ENCODE results near the gene PRDM10.

The PRDM10 gene

GRCh38 chr11:129922674-129923073 lies 80.0 kb downstream of the PRDM10 start:
- TF ChIP-seq CTCF (IDR thresholded peaks at IDR 0.05; ENCODE audit: low read depth, low read length) = no peak
- no peak overlapping the region for H3K4me3 ChIP-seq (replicated peaks in 1 of 2; ENCODE audit: low read depth in 2 of 2, low read length in 2 of 2)
- DNase-seq (ENCODE audit: low read depth in 2 of 2) = no peak

- TF ChIP-seq CTCF (IDR thresholded peaks at IDR 0.05; ENCODE audit: low read depth, low read length) = no peak
- DNase-seq (ENCODE audit: low read depth in 2 of 2) = no peak
- H3K4me3 ChIP-seq (replicated peaks in 1 of 2; ENCODE audit: low read depth in 2 of 2, low read length in 2 of 2) = no peak overlapping the region
These were observed 84.3 kb downstream of the PRDM10 start for GRCh38 chr11:129918361-129918760.

GRCh38 chr11:129917231-129917630 lies 85.4 kb downstream of the PRDM10 start:
- DNase-seq (ENCODE audit: low read depth in 2 of 2) = peak in 1 of 2 donors; percentile 57

GRCh38 chr11:129911298-129911697 lies 91.3 kb downstream of the PRDM10 start:
- peak; percentile 32 to 56 for DNase-seq (ENCODE audit: low read depth in 2 of 2)
- no peak for TF ChIP-seq CTCF (IDR thresholded peaks at IDR 0.05; ENCODE audit: low read depth, low read length)
- no peak overlapping the region for H3K4me3 ChIP-seq (replicated peaks in 1 of 2; ENCODE audit: low read depth in 2 of 2, low read length in 2 of 2)

More at GRCh38 chr11:129917231-129917630, 85.4 kb downstream of the PRDM10 start:
- TF ChIP-seq CTCF (IDR thresholded peaks at IDR 0.05; ENCODE audit: low read depth, low read length) = no peak
- H3K4me3 ChIP-seq (replicated peaks in 1 of 2; ENCODE audit: low read depth in 2 of 2, low read length in 2 of 2) = no peak overlapping the region

GRCh38 chr11:129910360-129910759 lies 92.3 kb downstream of the PRDM10 start:
- no peak for TF ChIP-seq CTCF (IDR thresholded peaks at IDR 0.05; ENCODE audit: low read depth, low read length)
- DNase-seq (ENCODE audit: low read depth in 2 of 2) = no peak
- no peak overlapping the region for H3K4me3 ChIP-seq (replicated peaks in 1 of 2; ENCODE audit: low read depth in 2 of 2, low read length in 2 of 2)

GRCh38 chr11:129905402-129905801 lies 97.2 kb downstream of the PRDM10 start:
- H3K4me3 ChIP-seq (replicated peaks in 1 of 2; ENCODE audit: low read depth in 2 of 2, low read length in 2 of 2) = no peak overlapping the region
- no peak for DNase-seq (ENCODE audit: low read depth in 2 of 2)
- TF ChIP-seq CTCF (IDR thresholded peaks at IDR 0.05; ENCODE audit: low read depth, low read length) = no peak

DNA sequence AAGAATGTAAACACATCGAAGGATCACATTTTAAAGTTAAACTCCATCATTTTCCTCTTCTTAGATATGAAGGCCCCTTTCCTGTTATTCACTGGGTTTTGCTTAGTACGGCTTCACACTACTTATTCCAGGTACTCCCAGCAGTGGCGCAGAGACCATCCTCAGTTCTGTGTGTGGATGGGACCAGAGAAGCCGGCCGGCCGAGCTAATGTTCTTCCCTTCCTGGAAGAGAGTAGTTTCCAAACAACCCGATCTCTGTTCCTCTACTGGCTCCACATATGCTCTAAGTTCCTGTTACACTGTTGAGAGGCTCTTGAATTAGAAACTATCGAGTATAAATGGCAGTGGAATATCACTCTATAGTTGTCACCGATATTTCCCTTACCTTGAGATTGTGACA lies 106.6 kb downstream of the PRDM10 start:
- TF ChIP-seq CTCF (IDR thresholded peaks at IDR 0.05; ENCODE audit: low read depth, low read length) = no peak
- DNase-seq (ENCODE audit: low read depth in 2 of 2) = no peak
- H3K4me3 ChIP-seq (replicated peaks in 1 of 2; ENCODE audit: low read depth in 2 of 2, low read length in 2 of 2) = peak overlapping the region; percentile 61 to 90
